HEK293 (cell line): ENCODE results near the gene TMEM218.

Experiments used
- CTCF ChIA-PET: fragments of 350-600 bp; formaldehyde crosslinking; extraction: SDS; loops from one replicate; lab custom pipeline; 2021; ENCODE audit warnings: antibody characterized with exemption; lab: Yijun Ruan, JAX
- POLR2A ChIA-PET: fragments of 300-600 bp; formaldehyde crosslinking; extraction: SDS; loops from one replicate; lab custom pipeline; 2020; ENCODE audit warnings: antibody characterized with exemption, inconsistent platforms; lab: Yijun Ruan, JAX
- H3K27ac ChIP-seq: fragments of 200-500 bp; sonication (Bioruptor generic); 2 replicates; pipeline ENCODE4 v1.5.1; 2014; ENCODE audit warnings: low read depth, low read length, control low read depth, inconsistent platforms; ENCODE audit errors: extremely low read depth
- H3K36me3 ChIP-seq, 2 experiments: fragments of 200-500 bp in 1 of 2; sonication (Bioruptor generic) in 1 of 2; 1 replicate in 1 of 2; 2 replicates in 1 of 2; pipeline ENCODE4 v1.5.1; 2014 to 2017; ENCODE audit warnings: inconsistent platforms in 2 of 2, low read length in 2 of 2; ENCODE audit not compliant: control insufficient read depth in 2 of 2, insufficient read depth in 1 of 2
- H3K4me1 ChIP-seq: fragments of 200-500 bp; sonication (Bioruptor generic); 2 replicates; pipeline ENCODE4 v1.5.1; 2014; ENCODE audit warnings: mild to moderate bottlenecking, low read length, inconsistent platforms; ENCODE audit not compliant: control insufficient read depth, insufficient read depth
- H3K4me3 ChIP-seq: 2 replicates; pipeline ENCODE4 v1.5.1; 2011; ENCODE audit warnings: low read depth, mild to moderate bottlenecking, control low read depth, low read length, moderate library complexity
- H3K9me3 ChIP-seq: fragments of 200-500 bp; sonication (Bioruptor generic); 2 replicates; pipeline ENCODE4 v1.5.1; 2014; ENCODE audit warnings: low read depth, low read length, inconsistent platforms; ENCODE audit not compliant: control insufficient read depth, insufficient read depth
- EGR2 ChIP-seq: fragments of 450-650 bp; formaldehyde crosslinking; IDR thresholded peaks from 2 replicates; pipeline ENCODE4 v1.5.1; 2016; ENCODE audit warnings: low read depth, missing biosample characterization, missing genetic modification characterization
- KLF9 ChIP-seq: fragments of 450-650 bp; formaldehyde crosslinking; IDR thresholded peaks from 2 replicates; pipeline ENCODE4 v1.5.1; 2016; ENCODE audit warnings: missing biosample characterization, missing genetic modification characterization, low read depth
- MYNN ChIP-seq: fragments of 450-650 bp; formaldehyde crosslinking; IDR thresholded peaks from 2 replicates; pipeline ENCODE4 v1.5.1; 2016; ENCODE audit warnings: missing biosample characterization, missing genetic modification characterization, borderline replicate concordance
- SCRT1 ChIP-seq: fragments of 450-650 bp; formaldehyde crosslinking; IDR thresholded peaks from 2 replicates; pipeline ENCODE4 v1.5.1; 2016; ENCODE audit warnings: missing biosample characterization, missing genetic modification characterization, borderline replicate concordance
- SCRT2 ChIP-seq: fragments of 450-650 bp; formaldehyde crosslinking; IDR thresholded peaks from 2 replicates; pipeline ENCODE4 v1.5.1; 2016; ENCODE audit warnings: missing biosample characterization, missing genetic modification characterization
- YY1 ChIP-seq: fragments of 450-650 bp; formaldehyde crosslinking; IDR thresholded peaks from 2 replicates; pipeline ENCODE4 v1.5.1; 2018; ENCODE audit warnings: missing biosample characterization, missing genetic modification characterization
- ZBTB21 ChIP-seq: fragments of 450-650 bp; formaldehyde crosslinking; IDR thresholded peaks from 2 replicates; pipeline ENCODE4 v1.5.1; 2017; ENCODE audit warnings: missing biosample characterization, missing genetic modification characterization
- ZBTB6 ChIP-seq: fragments of 450-650 bp; formaldehyde crosslinking; IDR thresholded peaks from 2 replicates; pipeline ENCODE4 v1.5.1; 2017; ENCODE audit warnings: missing biosample characterization, missing genetic modification characterization
- ZFHX2 ChIP-seq: fragments of 450-650 bp; formaldehyde crosslinking; conservative IDR thresholded peaks from 2 replicates; pipeline ENCODE4 v1.5.1; 2016; ENCODE audit warnings: missing biosample characterization, missing genetic modification characterization
- ZIC2 ChIP-seq: fragments of 450-650 bp; formaldehyde crosslinking; IDR thresholded peaks from 2 replicates; pipeline ENCODE4 v1.5.1; 2016; ENCODE audit warnings: missing biosample characterization, missing genetic modification characterization
- ZNF211 ChIP-seq: fragments of 450-650 bp; formaldehyde crosslinking; IDR thresholded peaks from 2 replicates; pipeline ENCODE4 v1.5.1; 2016; ENCODE audit warnings: low read depth, missing biosample characterization, missing genetic modification characterization
- ZNF221 ChIP-seq: fragments of 450-650 bp; formaldehyde crosslinking; IDR thresholded peaks from 2 replicates; pipeline ENCODE4 v1.5.1; 2017; ENCODE audit warnings: missing biosample characterization, missing genetic modification characterization, borderline replicate concordance
- ZNF223 ChIP-seq: fragments of 450-650 bp; formaldehyde crosslinking; IDR thresholded peaks from 2 replicates; pipeline ENCODE4 v1.5.1; 2016; ENCODE audit warnings: missing biosample characterization, missing genetic modification characterization
- ZNF239 ChIP-seq: fragments of 450-650 bp; formaldehyde crosslinking; IDR thresholded peaks from 2 replicates; pipeline ENCODE4 v1.5.1; 2016; ENCODE audit warnings: missing biosample characterization, missing genetic modification characterization
- ZNF335 ChIP-seq: fragments of 450-650 bp; formaldehyde crosslinking; conservative IDR thresholded peaks from 2 replicates; pipeline ENCODE4 v1.5.1; 2016; ENCODE audit warnings: missing biosample characterization, missing genetic modification characterization
- ZNF391 ChIP-seq: fragments of 450-650 bp; formaldehyde crosslinking; IDR thresholded peaks from 2 replicates; pipeline ENCODE4 v1.5.1; 2016; ENCODE audit warnings: low read depth, missing biosample characterization, missing genetic modification characterization, borderline replicate concordance
- ZNF404 ChIP-seq: fragments of 450-650 bp; formaldehyde crosslinking; IDR thresholded peaks from 2 replicates; pipeline ENCODE4 v1.5.1; 2017; ENCODE audit warnings: missing biosample characterization, missing genetic modification characterization
- ZNF501 ChIP-seq: fragments of 450-650 bp; formaldehyde crosslinking; IDR thresholded peaks from 2 replicates; pipeline ENCODE4 v1.5.1; 2016; ENCODE audit warnings: missing biosample characterization, missing genetic modification characterization
- ZNF530 ChIP-seq: fragments of 450-650 bp; formaldehyde crosslinking; IDR thresholded peaks from 2 replicates; pipeline ENCODE4 v1.5.1; 2016; ENCODE audit warnings: low read depth, missing biosample characterization, missing genetic modification characterization
- ZNF677 ChIP-seq: fragments of 450-650 bp; IDR thresholded peaks from 2 replicates; pipeline ENCODE4 v1.5.0; 2018; ENCODE audit warnings: missing biosample characterization, mild to moderate bottlenecking, missing genetic modification characterization, moderate library complexity
- ZNF692 ChIP-seq: fragments of 450-650 bp; formaldehyde crosslinking; IDR thresholded peaks from 2 replicates; pipeline ENCODE4 v1.5.1; 2016; ENCODE audit warnings: missing biosample characterization, missing genetic modification characterization
- ZNF707 ChIP-seq: fragments of 450-650 bp; formaldehyde crosslinking; IDR thresholded peaks from 2 replicates; pipeline ENCODE4 v1.5.1; 2016; ENCODE audit warnings: missing biosample characterization, missing genetic modification characterization
- ZNF792 ChIP-seq: fragments of 450-650 bp; formaldehyde crosslinking; IDR thresholded peaks from 2 replicates; pipeline ENCODE4 v1.5.1; 2016; ENCODE audit warnings: missing biosample characterization, missing genetic modification characterization
- TF ChIP-seq, protein P1 (sequence below): fragments of 450-650 bp; formaldehyde crosslinking; IDR thresholded peaks from 2 replicates; pipeline ENCODE4 v1.5.1; 2017; ENCODE audit warnings: missing biosample characterization, missing genetic modification characterization

Gene TMEM218

DNA sequence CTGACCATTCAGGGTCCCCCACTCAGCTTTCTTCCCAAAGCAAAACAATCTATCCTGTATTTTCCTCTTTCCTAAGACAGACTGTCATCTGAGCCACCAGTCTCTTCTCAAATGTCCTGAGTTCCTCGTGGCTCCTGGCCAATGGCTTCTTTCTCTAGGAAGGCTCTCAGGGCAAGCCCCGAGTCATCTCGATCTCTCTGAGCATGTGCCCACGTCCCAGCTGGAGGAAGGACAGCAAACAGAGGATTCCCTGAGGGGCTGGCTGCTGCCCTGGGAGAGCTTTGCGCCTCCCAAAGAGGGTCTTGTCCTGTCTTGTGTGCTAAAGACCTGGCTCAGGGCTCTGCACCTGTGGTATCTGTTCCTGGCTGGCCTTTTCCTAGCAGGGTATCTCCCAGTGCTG lies 40.0 kb downstream of the TMEM218 start:
- Histone ChIP-seq H3K9me3 (no peaks in the 10 kb centered on the region), H3K4me3 (no peak overlapping the region), H3K4me1 (no peaks in the 10 kb centered on the region), H3K36me3 (no peaks in the 10 kb centered on the region), H3K27ac (no peak overlapping the region)
- ChIA-PET CTCF (interaction anchor here (1.0 kb wide), 1 partner anchor 274 kb away, joined by 4 read pairs; no protein-coding TSS in a partner anchor), POLR2A (interaction anchor here (1.1 kb wide), 1 partner anchor 32 kb away, joined by 3 read pairs; no protein-coding TSS in a partner anchor)
- TF ChIP-seq SCRT1 (tag by site-specific recombination), result no peak
- no peak for TF ChIP-seq ZNF239 (tag by site-specific recombination)
- TF ChIP-seq, protein P1, sequence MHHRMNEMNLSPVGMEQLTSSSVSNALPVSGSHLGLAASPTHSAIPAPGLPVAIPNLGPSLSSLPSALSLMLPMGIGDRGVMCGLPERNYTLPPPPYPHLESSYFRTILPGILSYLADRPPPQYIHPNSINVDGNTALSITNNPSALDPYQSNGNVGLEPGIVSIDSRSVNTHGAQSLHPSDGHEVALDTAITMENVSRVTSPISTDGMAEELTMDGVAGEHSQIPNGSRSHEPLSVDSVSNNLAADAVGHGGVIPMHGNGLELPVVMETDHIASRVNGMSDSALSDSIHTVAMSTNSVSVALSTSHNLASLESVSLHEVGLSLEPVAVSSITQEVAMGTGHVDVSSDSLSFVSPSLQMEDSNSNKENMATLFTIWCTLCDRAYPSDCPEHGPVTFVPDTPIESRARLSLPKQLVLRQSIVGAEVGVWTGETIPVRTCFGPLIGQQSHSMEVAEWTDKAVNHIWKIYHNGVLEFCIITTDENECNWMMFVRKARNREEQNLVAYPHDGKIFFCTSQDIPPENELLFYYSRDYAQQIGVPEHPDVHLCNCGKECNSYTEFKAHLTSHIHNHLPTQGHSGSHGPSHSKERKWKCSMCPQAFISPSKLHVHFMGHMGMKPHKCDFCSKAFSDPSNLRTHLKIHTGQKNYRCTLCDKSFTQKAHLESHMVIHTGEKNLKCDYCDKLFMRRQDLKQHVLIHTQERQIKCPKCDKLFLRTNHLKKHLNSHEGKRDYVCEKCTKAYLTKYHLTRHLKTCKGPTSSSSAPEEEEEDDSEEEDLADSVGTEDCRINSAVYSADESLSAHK (tag by site-specific recombination), result no peak
- TF ChIP-seq SCRT2 (tag by site-specific recombination), result no peak
- no peak for TF ChIP-seq MYNN (tag by site-specific recombination)
- TF ChIP-seq KLF9, result no peak
- no peak for TF ChIP-seq ZNF677 (tag by site-specific recombination)
- TF ChIP-seq ZNF335 (tag by site-specific recombination), result peak; percentile 44

- no peak overlapping the region for H3K27ac ChIP-seq
- no peak for TF ChIP-seq ZNF223
- peak; percentile 49; the same call in 1 of the 2 replicates for TF ChIP-seq ZIC2 (tag by site-specific recombination)
- TF ChIP-seq, all 188 proteins: peak for 1
- H3K4me3 ChIP-seq, result no peak overlapping the region
- no peaks in the 10 kb centered on the region for H3K4me1 ChIP-seq
- ChIA-PET CTCF (interaction anchor here (0.6 to 1.0 kb wide), 2 partner anchors 131 to 275 kb away, joined by 3 to 4 read pairs; no protein-coding TSS in a partner anchor), POLR2A (interaction anchor here (1.1 kb wide), 1 partner anchor 33 kb away, joined by 3 read pairs; no protein-coding TSS in a partner anchor)
- H3K9me3 ChIP-seq, result no peaks in the 10 kb centered on the region
- H3K36me3 ChIP-seq, result no peaks in the 10 kb centered on the region
Observed at GRCh38 chr11:125070699-125071254, 40.6 kb downstream of the TMEM218 start.

DNA sequence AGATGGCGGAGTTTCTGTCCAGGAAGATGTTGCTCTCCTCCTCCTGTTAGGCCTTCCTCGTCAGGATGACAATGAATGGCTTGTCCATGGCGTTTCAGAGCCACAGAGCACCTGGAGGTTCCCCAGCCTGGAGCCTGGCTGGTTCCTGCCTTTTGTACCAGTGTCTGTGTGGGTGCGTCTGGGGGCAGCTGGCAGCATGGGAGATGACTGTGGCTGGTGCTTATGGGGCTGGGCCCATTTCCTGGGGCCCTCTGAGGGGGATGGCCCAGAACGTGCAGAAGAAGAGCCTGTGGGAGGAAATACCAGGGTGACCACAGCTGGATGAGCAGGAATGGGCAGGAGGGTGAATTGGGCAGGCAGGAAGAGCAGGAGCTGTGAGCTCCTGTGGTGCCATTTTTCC lies 41.6 kb downstream of the TMEM218 start:
- peak; percentile 38; the same call in 1 of the 2 replicates for TF ChIP-seq EGR2 (tag by site-specific recombination)
- peak; percentile 50; the same call in 1 of the 2 replicates for TF ChIP-seq ZFHX2 (tag by site-specific recombination)
- no peak for TF ChIP-seq ZBTB21 (tag by site-specific recombination)
- no peak overlapping the region for H3K27ac ChIP-seq
- no peaks in the 10 kb centered on the region for H3K4me1 ChIP-seq
- no peaks in the 10 kb centered on the region for H3K36me3 ChIP-seq
- POLR2A ChIA-PET, result no interaction called here
- CTCF ChIA-PET, result interaction anchor here (1.2 kb wide), 1 partner anchor 72 kb away, joined by 3 read pairs; no protein-coding TSS in a partner anchor
- no peaks in the 10 kb centered on the region for H3K9me3 ChIP-seq
- H3K4me3 ChIP-seq, result no peak overlapping the region

- no peak overlapping the region for H3K27ac ChIP-seq
- no peaks in the 10 kb centered on the region for H3K9me3 ChIP-seq
- H3K4me3 ChIP-seq, result no peak overlapping the region
- ChIA-PET POLR2A (no interaction called here), CTCF (interaction anchor here (0.6 to 1.2 kb wide), 2 partner anchors 72 to 73 kb away, joined by 3 read pairs; no protein-coding TSS in a partner anchor)
- no peaks in the 10 kb centered on the region for H3K4me1 ChIP-seq
- no peaks in the 10 kb centered on the region for H3K36me3 ChIP-seq
- TF ChIP-seq ZNF707, result no peak
- TF ChIP-seq ZNF404, result no peak
- no peak for TF ChIP-seq ZNF221 (tag by site-specific recombination)
- no peak for TF ChIP-seq ZNF211 (tag by site-specific recombination)
- TF ChIP-seq ZNF501 (tag by site-specific recombination), result no peak
- no peak for TF ChIP-seq ZNF223
- TF ChIP-seq ZNF792 (tag by site-specific recombination), result no peak
- TF ChIP-seq ZBTB6 (tag by site-specific recombination), result no peak
- no peak for TF ChIP-seq ZNF692
- TF ChIP-seq ZNF530 (tag by site-specific recombination), result no peak
- no peak for TF ChIP-seq ZNF391 (tag by site-specific recombination)
- no peak for TF ChIP-seq YY1 (tag by site-specific recombination)
- TF ChIP-seq, all 188 proteins: peak for 0
Observed at GRCh38 chr11:125069008-125069407, 42.4 kb downstream of the TMEM218 start.
